ENCODE results near the gene INAFM2. TPM values are rescaled to one million over a fixed set of nuclear protein-coding genes. Genes with fewer than 3 reads are reported as not detected.

The INAFM2 gene
- total and polyA plus RNA-seq, 2 experiments from 2014 or later, result 186 to 217 TPM

- no peaks in the 10 kb centered on the region for H3K9me3 ChIP-seq (ENCODE audit: low read depth)
- TF ChIP-seq, protein P1, sequence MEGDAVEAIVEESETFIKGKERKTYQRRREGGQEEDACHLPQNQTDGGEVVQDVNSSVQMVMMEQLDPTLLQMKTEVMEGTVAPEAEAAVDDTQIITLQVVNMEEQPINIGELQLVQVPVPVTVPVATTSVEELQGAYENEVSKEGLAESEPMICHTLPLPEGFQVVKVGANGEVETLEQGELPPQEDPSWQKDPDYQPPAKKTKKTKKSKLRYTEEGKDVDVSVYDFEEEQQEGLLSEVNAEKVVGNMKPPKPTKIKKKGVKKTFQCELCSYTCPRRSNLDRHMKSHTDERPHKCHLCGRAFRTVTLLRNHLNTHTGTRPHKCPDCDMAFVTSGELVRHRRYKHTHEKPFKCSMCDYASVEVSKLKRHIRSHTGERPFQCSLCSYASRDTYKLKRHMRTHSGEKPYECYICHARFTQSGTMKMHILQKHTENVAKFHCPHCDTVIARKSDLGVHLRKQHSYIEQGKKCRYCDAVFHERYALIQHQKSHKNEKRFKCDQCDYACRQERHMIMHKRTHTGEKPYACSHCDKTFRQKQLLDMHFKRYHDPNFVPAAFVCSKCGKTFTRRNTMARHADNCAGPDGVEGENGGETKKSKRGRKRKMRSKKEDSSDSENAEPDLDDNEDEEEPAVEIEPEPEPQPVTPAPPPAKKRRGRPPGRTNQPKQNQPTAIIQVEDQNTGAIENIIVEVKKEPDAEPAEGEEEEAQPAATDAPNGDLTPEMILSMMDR (IDR thresholded peaks at IDR 0.05; ENCODE audit: low read depth, low read length), result no peak
- H3K27me3 ChIP-seq, result peaks cover 23% of the 10 kb centered on the region
- peaks cover 30% of the 10 kb centered on the region for H3K4me1 ChIP-seq (ENCODE audit: low read depth)
- H3K36me3 ChIP-seq, result no peaks in the 10 kb centered on the region
- DNase-seq (ENCODE audit: low read depth in 1 of 2, low spot score in 1 of 2), result no peak
- H3K4me3 ChIP-seq, result no peak overlapping the region
- no peak overlapping the region for H3K27ac ChIP-seq
These were observed 46.0 kb upstream of the INAFM2 start for GRCh38 chr15:40277471-40277870.

DNA sequence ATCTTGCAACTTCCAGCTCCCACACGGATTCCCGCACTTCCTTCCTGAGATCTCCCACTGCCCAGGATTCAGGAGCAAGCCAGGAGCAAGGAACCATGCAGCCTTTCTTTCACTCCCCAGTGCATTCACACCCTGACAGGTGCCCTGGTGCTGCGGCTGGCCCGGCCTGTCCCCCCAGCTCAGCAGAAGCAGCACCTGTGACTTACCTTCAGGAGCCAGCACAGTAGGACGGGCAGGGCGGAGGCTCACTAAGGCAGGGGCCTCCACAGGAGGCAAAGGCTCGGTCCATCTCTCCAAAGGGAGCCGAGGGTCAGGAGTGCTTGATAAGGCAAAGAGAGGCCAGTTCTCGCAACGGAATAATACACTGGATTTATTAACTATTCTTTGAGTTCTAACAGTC, 45.5 kb upstream of the INAFM2 start:
- no peaks in the 10 kb centered on the region for H3K9me3 ChIP-seq (ENCODE audit: low read depth)
- no peak for DNase-seq (ENCODE audit: low read depth in 1 of 2, low spot score in 1 of 2)
- peaks cover 30% of the 10 kb centered on the region for H3K4me1 ChIP-seq (ENCODE audit: low read depth)
- TF ChIP-seq, protein P1 (IDR thresholded peaks at IDR 0.05; ENCODE audit: low read depth, low read length), result no peak
- no peak overlapping the region for H3K27ac ChIP-seq
- peaks cover 28% of the 10 kb centered on the region for H3K27me3 ChIP-seq
- no peak overlapping the region for H3K4me3 ChIP-seq
- no peaks in the 10 kb centered on the region for H3K36me3 ChIP-seq

- H3K9me3 ChIP-seq (ENCODE audit: low read depth), result no peaks in the 10 kb centered on the region
- peaks cover 38% of the 10 kb centered on the region for H3K27me3 ChIP-seq
- no peak overlapping the region for H3K4me3 ChIP-seq
- no peaks in the 10 kb centered on the region for H3K36me3 ChIP-seq
- TF ChIP-seq, protein P1 (IDR thresholded peaks at IDR 0.05; ENCODE audit: low read depth, low read length), result peak; percentile 98
- peaks cover 30% of the 10 kb centered on the region for H3K4me1 ChIP-seq (ENCODE audit: low read depth)
- peak; percentile 65 to 85 for DNase-seq (ENCODE audit: low read depth in 1 of 2, low spot score in 1 of 2)
- no peak overlapping the region for H3K27ac ChIP-seq
These were observed 43.9 kb upstream of the INAFM2 start for GRCh38 chr15:40279437-40280141.

DNA sequence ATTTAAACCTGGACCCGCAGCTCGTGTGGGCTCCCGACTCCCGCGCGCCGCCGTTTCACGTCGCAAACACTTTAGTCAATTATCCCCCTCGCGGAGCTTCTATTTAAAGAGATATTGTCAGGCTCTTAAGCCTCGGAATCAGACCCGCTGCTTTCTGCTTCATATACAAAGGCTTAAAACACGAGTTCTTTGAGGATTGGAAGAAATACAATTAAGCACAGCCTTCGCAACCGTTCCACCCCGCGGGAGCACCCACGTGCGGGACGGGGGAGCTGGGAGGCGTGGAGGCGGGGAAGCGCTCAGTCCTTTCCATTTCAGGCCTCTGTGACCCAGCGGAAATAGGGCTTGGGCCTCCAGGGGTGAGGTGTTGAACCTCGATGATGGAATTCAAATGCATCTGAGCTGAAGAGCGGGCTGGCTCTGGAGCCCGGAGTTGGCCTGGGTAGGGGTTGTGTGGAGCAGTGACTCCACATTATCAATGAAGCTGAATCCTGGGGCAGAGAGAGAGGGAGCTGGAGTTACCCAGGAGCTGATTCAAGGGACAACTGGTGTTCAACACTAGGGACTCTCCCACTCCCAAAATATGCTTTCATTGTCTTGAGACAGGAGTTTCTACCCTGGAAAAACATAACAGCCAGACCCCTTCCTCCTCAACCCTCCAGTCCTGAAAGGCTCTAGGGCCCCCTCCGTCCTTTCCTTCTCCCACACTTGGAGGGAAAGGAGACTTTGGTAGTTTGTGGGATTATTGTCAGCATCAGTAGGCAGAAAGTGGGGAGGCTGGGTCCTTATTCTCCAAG, 43.0 kb upstream of the INAFM2 start:
- no peak for DNase-seq (ENCODE audit: low read depth in 1 of 2, low spot score in 1 of 2)
- no peaks in the 10 kb centered on the region for H3K9me3 ChIP-seq (ENCODE audit: low read depth)
- peaks cover 38% of the 10 kb centered on the region for H3K4me1 ChIP-seq (ENCODE audit: low read depth)
- H3K27ac ChIP-seq, result peak overlapping the region; percentile 27
- H3K4me3 ChIP-seq, result peak overlapping the region; percentile 34
- peaks cover 38% of the 10 kb centered on the region for H3K27me3 ChIP-seq
- no peaks in the 10 kb centered on the region for H3K36me3 ChIP-seq
- TF ChIP-seq, protein P1 (IDR thresholded peaks at IDR 0.05; ENCODE audit: low read depth, low read length), result no peak

DNA sequence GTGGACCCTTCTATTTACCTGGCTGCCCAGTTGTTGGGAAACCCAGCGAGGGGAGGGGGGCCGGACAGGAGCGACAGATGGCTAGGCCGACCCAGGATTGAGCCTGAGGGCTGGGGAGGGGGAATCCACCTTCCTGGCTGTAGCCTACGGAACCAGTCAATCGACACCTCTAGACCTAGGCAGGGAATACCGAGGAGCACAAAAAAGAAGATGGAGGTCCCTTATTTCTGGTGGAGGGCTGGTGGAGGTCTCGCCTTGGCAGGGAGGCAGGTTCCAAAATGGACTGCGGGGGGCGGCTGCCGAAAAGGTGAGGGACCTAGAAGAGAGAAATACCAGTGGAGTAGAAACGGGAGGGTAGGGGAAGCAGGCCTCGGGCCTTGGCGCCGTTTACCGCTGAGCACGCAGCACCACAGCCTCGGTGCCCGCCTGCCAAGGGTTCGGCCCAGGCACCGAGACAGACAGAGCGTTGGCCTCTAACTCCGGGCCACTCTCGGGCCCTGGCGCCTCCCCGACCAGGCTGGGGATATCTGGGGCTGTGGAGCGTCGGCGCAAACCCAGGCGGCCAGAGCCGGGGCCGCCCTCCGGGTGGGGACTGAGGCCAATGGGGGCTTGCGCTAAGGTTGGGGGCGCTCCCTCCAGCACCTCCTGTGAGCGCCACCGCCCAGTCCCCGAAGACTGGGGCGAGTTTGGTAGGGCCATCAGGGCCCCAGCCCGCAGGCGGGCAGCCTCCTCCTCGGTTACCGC, 42.3 kb upstream of the INAFM2 start:
- DNase-seq (ENCODE audit: low read depth in 1 of 2, low spot score in 1 of 2), result no peak
- peaks cover 38% of the 10 kb centered on the region for H3K27me3 ChIP-seq

More for the DNA sequence above, 42.3 kb upstream of the INAFM2 start:
- Histone ChIP-seq H3K36me3 (no peaks in the 10 kb centered on the region), H3K4me3 (peak overlapping the region; percentile 34), H3K27ac (no peak overlapping the region), H3K9me3 (ENCODE audit: low read depth) (no peaks in the 10 kb centered on the region), H3K4me1 (ENCODE audit: low read depth) (peaks cover 46% of the 10 kb centered on the region)
- TF ChIP-seq, protein P1 (IDR thresholded peaks at IDR 0.05; ENCODE audit: low read depth, low read length), result no peak

Data from cardiac muscle cell (in vitro differentiated cells and primary cell).